K562 (cell line): Measurements from ENCODE around the gene TMEM217. TPM values are rescaled to one million over a fixed set of nuclear protein-coding genes. Genes with fewer than 3 reads are reported as not detected.

Experiments used
- ATF1 ChIP-seq, 2 experiments: fragments of 450-650 bp in 1 of 2; IDR thresholded peaks; 2 replicates each; pipeline ENCODE4 v1.6.1; 2016; ENCODE audit warnings: missing compliant biosample characterization in 1 of 2, missing genetic modification characterization in 1 of 2
- BACH1 ChIP-seq: fragments of 200-800 bp; sonication (Bioruptor generic); IDR thresholded peaks from 2 replicates; pipeline ENCODE4 v1.6.1; 2016; ENCODE audit warnings: missing genetic modification characterization, missing compliant biosample characterization
- FIP1L1 ChIP-seq: fragments of 200-400 bp; formaldehyde crosslinking; IDR thresholded peaks from 2 replicates; pipeline ENCODE4 v1.6.1; 2018; ENCODE audit warnings: mild to moderate bottlenecking, low read depth, low read length; ENCODE audit not compliant: poor library complexity, severe bottlenecking
- HSF4 ChIP-seq: fragments of 250-450 bp; sonication (Bioruptor Pico); IDR thresholded peaks from 2 replicates; pipeline ENCODE4 v2.1.2; 2022; ENCODE audit warnings: mild to moderate bottlenecking, moderate library complexity, borderline replicate concordance
- MYC ChIP-seq, 2 experiments: fragments of 250-450 bp in 1 of 2; sonication (Bioruptor Pico) in 1 of 2; IDR thresholded peaks; 2 replicates each; pipeline versions ENCODE4 v1.5.1 to v1.6.1; 2012 to 2021; ENCODE audit warnings: low read depth in 2 of 2, borderline replicate concordance in 1 of 2, improper control_type of control experiment in 1 of 2, low read length in 1 of 2, mild to moderate bottlenecking in 1 of 2, moderate library complexity in 1 of 2
- NFE2L1 ChIP-seq: fragments of 450-650 bp; IDR thresholded peaks from 2 replicates; pipeline ENCODE4 v1.6.1; 2016; ENCODE audit warnings: missing genetic modification characterization, low read depth, mild to moderate bottlenecking, missing compliant biosample characterization, moderate library complexity, borderline replicate concordance
- NUFIP1 ChIP-seq: fragments of 450-650 bp; IDR thresholded peaks from 2 replicates; pipeline ENCODE4 v1.6.1; 2018; ENCODE audit not compliant: partially characterized antibody
- RBM39 ChIP-seq: fragments of 200-400 bp; formaldehyde crosslinking; optimal IDR thresholded peaks from 2 replicates; pipeline ENCODE3; 2018; ENCODE audit warnings: low read depth, low read length
- polyA plus RNA-seq, 8 experiments: library from polyadenylated mRNA; depleted of rRNA in 4 of 8; stranded (reverse) in 5 of 8; unstranded in 3 of 8; fragments of >200 nt; fragmentation: Nextera tagmentation in 2 of 8; fragmentation: Illumina TruSeq in 1 of 8; extraction: Ambion mirVana in 2 of 8; extraction: Trizol in 1 of 8; gene quantifications; 2 replicates each; pipeline versions ENCODE4 v1.2.1 to v1.2.3, GENCODE V29; 2011 to 2014; ENCODE audit warnings: inconsistent platforms in 1 of 8, missing spikeins in 1 of 8
- total RNA-seq, 7 experiments: library from RNA; depleted of rRNA in 6 of 7; stranded (reverse); fragments of >200 nt in 6 of 7; fragmentation: Illumina TruSeq in 2 of 7; extraction: Trizol in 2 of 7; gene quantifications; 2 replicates each; pipeline versions ENCODE4 v1.2.1 to v1.2.3, GENCODE V29; 2011 to 2021; ENCODE audit warnings: low replicate concordance in 1 of 7
- TF ChIP-seq, protein P1 (sequence below): fragments of 450-650 bp; formaldehyde crosslinking; IDR thresholded peaks from 2 replicates; pipeline ENCODE4 v1.4.0; 2020; ENCODE audit warnings: mild to moderate bottlenecking, moderate library complexity
- TF ChIP-seq, protein P2 (sequence below), 3 experiments: fragments of 200-800 bp in 1 of 3; sonication (Bioruptor generic) in 1 of 3; sonication (generic) in 1 of 3; formaldehyde crosslinking in 1 of 3; IDR thresholded peaks; 2 replicates each; pipeline versions ENCODE4 v1.6.1 to v1.8.0; 2016 to 2022; ENCODE audit warnings: mild to moderate bottlenecking in 2 of 3, missing compliant biosample characterization in 2 of 3, missing genetic modification characterization in 2 of 3, missing genetic modification reagents in 1 of 3
- TF ChIP-seq, protein P3 (sequence below), 2 experiments: fragments of 450-650 bp; formaldehyde crosslinking in 1 of 2; IDR thresholded peaks; 2 replicates each; pipeline versions ENCODE4 v1.4.0 to v1.6.1; 2014 to 2020; ENCODE audit warnings: mild to moderate bottlenecking in 2 of 2, borderline replicate concordance in 1 of 2, low read depth in 1 of 2

The TMEM217 gene
- total and polyA plus RNA-seq, 9 of the 15 experiments (the other 6 are each of a cell fraction or from before 2014, with no cell fraction given): 1.3 to 8.0 (median 1.9) TPM

DNA sequence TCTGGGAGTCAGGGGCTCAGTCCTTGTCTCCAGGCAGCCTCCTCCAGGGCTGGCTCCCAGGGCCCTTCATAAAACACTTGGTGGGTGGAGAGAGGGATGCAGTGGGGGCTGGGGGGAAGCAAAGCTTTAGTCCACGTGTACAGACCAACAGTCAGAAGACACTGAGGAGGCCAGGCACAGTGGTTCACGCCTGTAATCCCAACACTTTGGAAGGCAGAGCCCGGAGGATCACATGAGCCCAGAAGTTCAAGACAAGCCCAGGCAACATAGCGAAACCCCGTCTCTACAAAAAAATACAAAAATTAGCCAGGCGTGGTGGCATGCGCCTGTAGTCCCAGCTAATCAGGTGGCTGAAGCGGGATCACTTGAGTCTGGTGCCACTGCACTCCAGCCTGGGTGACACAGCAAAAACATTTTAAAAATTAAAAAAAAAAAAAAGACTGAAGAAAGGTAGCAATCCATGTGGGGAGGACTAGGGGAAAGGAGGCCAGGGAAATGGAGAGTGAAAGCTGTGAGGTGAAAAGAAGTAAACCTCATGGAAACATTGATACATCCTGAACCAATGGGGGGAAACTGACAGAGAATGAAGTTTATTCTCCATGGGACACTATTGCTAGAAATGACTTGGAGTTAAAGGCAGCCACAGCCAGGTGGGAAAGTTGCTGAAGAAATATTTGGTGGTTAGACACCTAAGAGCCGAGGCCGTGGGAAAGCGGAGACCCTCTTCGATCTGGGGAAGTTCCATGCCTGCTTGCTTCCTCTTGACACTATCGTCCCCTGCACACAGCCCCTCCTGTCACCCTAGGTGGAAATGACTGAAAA, 52.6 kb downstream of the TMEM217 start (continued):
- TF ChIP-seq, protein P1, sequence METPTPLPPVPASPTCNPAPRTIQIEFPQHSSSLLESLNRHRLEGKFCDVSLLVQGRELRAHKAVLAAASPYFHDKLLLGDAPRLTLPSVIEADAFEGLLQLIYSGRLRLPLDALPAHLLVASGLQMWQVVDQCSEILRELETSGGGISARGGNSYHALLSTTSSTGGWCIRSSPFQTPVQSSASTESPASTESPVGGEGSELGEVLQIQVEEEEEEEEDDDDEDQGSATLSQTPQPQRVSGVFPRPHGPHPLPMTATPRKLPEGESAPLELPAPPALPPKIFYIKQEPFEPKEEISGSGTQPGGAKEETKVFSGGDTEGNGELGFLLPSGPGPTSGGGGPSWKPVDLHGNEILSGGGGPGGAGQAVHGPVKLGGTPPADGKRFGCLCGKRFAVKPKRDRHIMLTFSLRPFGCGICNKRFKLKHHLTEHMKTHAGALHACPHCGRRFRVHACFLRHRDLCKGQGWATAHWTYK (CRISPR knock-in tag): peak; percentile 56
- TF ChIP-seq, protein P2, sequence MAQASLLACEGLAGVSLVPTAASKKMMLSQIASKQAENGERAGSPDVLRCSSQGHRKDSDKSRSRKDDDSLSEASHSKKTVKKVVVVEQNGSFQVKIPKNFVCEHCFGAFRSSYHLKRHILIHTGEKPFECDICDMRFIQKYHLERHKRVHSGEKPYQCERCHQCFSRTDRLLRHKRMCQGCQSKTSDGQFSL (CRISPR knock-in tag; IDR thresholded peaks at IDR 0.05): no peak
- TF ChIP-seq, protein P2 (tag; IDR thresholded peaks at IDR 0.05): peak in 1 of 2 experiments; percentile 42; a peak in 1 of 4 replicates
- TF ChIP-seq NUFIP1: peak; percentile 12
- TF ChIP-seq HSF4 (CRISPR knock-in tag): peak; percentile 65; the same call in 1 of the 2 replicates
- no peak for TF ChIP-seq FIP1L1
- TF ChIP-seq ATF1 (CRISPR knock-in tag; IDR thresholded peaks at IDR 0.05): no peak
- TF ChIP-seq ATF1 (tag; IDR thresholded peaks at IDR 0.05): peak; percentile 40; the same call in 1 of the 2 replicates
- peak; percentile 26; the same call in 1 of the 2 replicates for TF ChIP-seq MYC (IDR thresholded peaks at IDR 0.05; ENCODE audit: low read depth, low read length)
- TF ChIP-seq MYC (CRISPR knock-in tag; IDR thresholded peaks at IDR 0.05; ENCODE audit: borderline replicate concordance, low read depth): no peak
- TF ChIP-seq NFE2L1 (tag): peak; percentile 88
- TF ChIP-seq RBM39: peak; percentile 43
- peak; percentile 56; the same call in 1 of the 2 replicates for TF ChIP-seq BACH1 (tag)
- TF ChIP-seq, protein P3, sequence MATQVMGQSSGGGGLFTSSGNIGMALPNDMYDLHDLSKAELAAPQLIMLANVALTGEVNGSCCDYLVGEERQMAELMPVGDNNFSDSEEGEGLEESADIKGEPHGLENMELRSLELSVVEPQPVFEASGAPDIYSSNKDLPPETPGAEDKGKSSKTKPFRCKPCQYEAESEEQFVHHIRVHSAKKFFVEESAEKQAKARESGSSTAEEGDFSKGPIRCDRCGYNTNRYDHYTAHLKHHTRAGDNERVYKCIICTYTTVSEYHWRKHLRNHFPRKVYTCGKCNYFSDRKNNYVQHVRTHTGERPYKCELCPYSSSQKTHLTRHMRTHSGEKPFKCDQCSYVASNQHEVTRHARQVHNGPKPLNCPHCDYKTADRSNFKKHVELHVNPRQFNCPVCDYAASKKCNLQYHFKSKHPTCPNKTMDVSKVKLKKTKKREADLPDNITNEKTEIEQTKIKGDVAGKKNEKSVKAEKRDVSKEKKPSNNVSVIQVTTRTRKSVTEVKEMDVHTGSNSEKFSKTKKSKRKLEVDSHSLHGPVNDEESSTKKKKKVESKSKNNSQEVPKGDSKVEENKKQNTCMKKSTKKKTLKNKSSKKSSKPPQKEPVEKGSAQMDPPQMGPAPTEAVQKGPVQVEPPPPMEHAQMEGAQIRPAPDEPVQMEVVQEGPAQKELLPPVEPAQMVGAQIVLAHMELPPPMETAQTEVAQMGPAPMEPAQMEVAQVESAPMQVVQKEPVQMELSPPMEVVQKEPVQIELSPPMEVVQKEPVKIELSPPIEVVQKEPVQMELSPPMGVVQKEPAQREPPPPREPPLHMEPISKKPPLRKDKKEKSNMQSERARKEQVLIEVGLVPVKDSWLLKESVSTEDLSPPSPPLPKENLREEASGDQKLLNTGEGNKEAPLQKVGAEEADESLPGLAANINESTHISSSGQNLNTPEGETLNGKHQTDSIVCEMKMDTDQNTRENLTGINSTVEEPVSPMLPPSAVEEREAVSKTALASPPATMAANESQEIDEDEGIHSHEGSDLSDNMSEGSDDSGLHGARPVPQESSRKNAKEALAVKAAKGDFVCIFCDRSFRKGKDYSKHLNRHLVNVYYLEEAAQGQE (IDR thresholded peaks at IDR 0.05; ENCODE audit: borderline replicate concordance): no peak
- TF ChIP-seq, protein P3 (CRISPR knock-in tag; IDR thresholded peaks at IDR 0.05; ENCODE audit: low read depth): 0 out of 2 replicates have a peak, but pooled peaks have one; percentile 46
